NB4 (cell line): Measurements from ENCODE around the gene FGF11.

Experiments
- DNase-seq: peaks from one replicate; pipeline ENCODE4 v3.0.0; 2010; ENCODE audit warnings: low read depth
- H3K4me3 ChIP-seq: one replicate; pipeline ENCODE4 v1.5.1; 2011; ENCODE audit warnings: mild to moderate bottlenecking, low read depth, low read length, moderate library complexity
- MYC ChIP-seq: IDR thresholded peaks from 2 replicates; pipeline ENCODE4 v1.6.1; 2011; ENCODE audit warnings: low read depth, low read length
- POLR2A ChIP-seq: IDR thresholded peaks from 2 replicates; pipeline ENCODE4 v1.6.1; 2011; ENCODE audit warnings: mild to moderate bottlenecking; ENCODE audit not compliant: insufficient read length; ENCODE audit errors: extremely low read depth
- TF ChIP-seq, protein P1 (sequence below): IDR thresholded peaks from one replicate; pipeline ENCODE4 v1.5.1; 2012; ENCODE audit warnings: low read depth, low read length
- TF ChIP-seq, protein P2 (sequence below): IDR thresholded peaks from 2 replicates; pipeline ENCODE4 v1.6.1; 2011; ENCODE audit warnings: low read depth, low read length

The FGF11 gene

GRCh38 chr17:7425756-7426155 lies 13.6 kb upstream of the FGF11 start:
- TF ChIP-seq POLR2A = no peak
- TF ChIP-seq MYC = no peak
- TF ChIP-seq, protein P1, sequence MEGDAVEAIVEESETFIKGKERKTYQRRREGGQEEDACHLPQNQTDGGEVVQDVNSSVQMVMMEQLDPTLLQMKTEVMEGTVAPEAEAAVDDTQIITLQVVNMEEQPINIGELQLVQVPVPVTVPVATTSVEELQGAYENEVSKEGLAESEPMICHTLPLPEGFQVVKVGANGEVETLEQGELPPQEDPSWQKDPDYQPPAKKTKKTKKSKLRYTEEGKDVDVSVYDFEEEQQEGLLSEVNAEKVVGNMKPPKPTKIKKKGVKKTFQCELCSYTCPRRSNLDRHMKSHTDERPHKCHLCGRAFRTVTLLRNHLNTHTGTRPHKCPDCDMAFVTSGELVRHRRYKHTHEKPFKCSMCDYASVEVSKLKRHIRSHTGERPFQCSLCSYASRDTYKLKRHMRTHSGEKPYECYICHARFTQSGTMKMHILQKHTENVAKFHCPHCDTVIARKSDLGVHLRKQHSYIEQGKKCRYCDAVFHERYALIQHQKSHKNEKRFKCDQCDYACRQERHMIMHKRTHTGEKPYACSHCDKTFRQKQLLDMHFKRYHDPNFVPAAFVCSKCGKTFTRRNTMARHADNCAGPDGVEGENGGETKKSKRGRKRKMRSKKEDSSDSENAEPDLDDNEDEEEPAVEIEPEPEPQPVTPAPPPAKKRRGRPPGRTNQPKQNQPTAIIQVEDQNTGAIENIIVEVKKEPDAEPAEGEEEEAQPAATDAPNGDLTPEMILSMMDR = no peak
- TF ChIP-seq, protein P2, sequence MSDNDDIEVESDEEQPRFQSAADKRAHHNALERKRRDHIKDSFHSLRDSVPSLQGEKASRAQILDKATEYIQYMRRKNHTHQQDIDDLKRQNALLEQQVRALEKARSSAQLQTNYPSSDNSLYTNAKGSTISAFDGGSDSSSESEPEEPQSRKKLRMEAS = no peak
- no peak overlapping the region for H3K4me3 ChIP-seq
- DNase-seq = no peak

DNA sequence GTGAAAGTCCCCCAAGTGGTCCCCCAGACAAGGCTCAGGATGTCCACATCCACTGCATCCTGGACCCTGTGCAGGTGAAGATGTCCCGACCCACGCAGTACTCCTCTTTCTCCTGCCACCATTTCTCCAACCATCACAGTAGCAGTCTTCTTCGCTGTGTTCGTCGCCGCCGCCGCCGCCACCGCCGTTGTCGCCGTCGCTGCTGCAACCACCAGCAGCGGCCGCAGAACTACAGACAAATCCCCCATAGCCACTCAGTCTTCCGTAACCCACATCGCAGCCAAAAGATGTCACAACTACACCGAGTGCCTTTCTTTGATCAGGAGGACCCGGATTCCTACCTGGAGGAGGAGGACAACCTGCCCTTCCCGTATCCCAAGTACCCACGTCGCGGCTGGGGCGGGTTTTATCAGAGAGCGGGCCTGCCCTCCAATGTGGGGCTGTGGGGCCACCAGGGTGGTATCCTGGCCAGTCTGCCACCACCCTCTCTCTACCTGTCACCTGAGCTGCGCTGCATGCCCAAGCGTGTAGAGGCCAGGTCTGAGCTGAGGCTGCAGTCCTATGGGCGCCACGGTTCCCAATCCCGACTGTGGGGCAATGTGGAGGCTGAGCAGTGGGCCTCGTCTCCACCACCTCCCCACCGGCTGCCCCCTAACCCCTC lies 13.0 kb upstream of the FGF11 start:
- no peak for DNase-seq
- H3K4me3 ChIP-seq = no peak overlapping the region
- TF ChIP-seq POLR2A (no peak), MYC (no peak)
- TF ChIP-seq, protein P1 = no peak
- TF ChIP-seq, protein P2 = no peak

- no peak overlapping the region for H3K4me3 ChIP-seq
- TF ChIP-seq, protein P2 = no peak
- no peak for TF ChIP-seq POLR2A
- TF ChIP-seq MYC = no peak
- TF ChIP-seq, protein P1 = no peak
- no peak for DNase-seq
Measured at GRCh38 chr17:7426896-7427489, 12.3 kb upstream of the FGF11 start.

DNA sequence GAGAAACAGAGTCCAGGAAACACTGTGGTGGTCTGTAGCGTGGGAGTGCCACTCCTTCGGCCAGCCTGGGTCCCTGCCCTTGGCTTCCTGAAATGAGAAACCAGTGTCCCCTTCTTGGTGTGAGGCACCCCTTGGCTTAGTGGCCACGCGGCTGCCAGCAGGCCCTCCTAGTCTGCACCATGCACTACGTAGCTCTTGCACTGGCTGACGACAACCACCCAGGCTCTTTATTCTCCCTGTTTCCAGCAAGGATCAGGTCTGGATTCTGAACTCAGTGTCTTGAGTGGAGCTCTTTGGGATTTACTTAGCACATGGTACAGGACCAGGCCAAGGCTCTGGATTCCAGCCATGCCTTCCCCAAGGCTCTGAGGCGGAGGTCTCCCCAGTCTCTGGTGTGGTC lies 11.8 kb upstream of the FGF11 start:
- TF ChIP-seq, protein P2 = no peak
- TF ChIP-seq MYC (no peak), POLR2A (no peak)
- TF ChIP-seq, protein P1 = no peak
- H3K4me3 ChIP-seq = no peak overlapping the region
- DNase-seq = no peak

- no peak for DNase-seq
- H3K4me3 ChIP-seq = no peak within 1 kb of the TSS
- no peak for TF ChIP-seq MYC
- TF ChIP-seq POLR2A = no peak
- TF ChIP-seq, protein P1 = no peak
- TF ChIP-seq, protein P2 = no peak
Measured at GRCh38 chr17:7428557-7428956, 10.8 kb upstream of the FGF11 start, which contains the start of gene SPEM3. Gene SPEM3, plus strand, starts transcription at chr17:7428857. Its CDS starts 46 bp downstream, at chr17:7428903.
